C4-2B (cell line): ENCODE data around the gene RNF13.

Source experiments
- ZFX ChIP-seq: fragments of 450-650 bp; IDR thresholded peaks from 2 replicates; pipeline ENCODE4 v1.6.1; 2017
- TF ChIP-seq, protein P1 (sequence below): fragments of 450-650 bp; conservative IDR thresholded peaks from 2 replicates; pipeline ENCODE4 v1.5.1; 2017; ENCODE audit warnings: mild to moderate bottlenecking

DNA sequence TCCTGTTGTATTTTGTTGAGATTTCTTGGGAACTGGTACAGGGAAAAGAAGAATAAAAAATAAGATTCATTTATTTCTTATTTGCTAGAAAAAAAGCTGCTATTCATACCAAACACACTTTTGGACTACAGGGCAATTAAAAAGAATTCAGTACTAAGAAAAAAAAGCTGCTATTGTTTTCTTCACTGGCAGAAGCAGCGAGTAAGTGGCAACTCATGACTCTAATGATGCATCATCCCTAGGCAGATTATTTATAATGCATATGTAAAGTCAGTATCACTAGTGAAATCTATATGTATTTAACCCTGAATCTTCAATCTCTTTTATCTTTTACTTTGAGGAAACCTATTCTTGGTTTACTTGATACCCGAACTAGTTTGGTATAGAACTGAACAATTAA, 142.4 kb downstream of the RNF13 start:
- TF ChIP-seq, protein P1, sequence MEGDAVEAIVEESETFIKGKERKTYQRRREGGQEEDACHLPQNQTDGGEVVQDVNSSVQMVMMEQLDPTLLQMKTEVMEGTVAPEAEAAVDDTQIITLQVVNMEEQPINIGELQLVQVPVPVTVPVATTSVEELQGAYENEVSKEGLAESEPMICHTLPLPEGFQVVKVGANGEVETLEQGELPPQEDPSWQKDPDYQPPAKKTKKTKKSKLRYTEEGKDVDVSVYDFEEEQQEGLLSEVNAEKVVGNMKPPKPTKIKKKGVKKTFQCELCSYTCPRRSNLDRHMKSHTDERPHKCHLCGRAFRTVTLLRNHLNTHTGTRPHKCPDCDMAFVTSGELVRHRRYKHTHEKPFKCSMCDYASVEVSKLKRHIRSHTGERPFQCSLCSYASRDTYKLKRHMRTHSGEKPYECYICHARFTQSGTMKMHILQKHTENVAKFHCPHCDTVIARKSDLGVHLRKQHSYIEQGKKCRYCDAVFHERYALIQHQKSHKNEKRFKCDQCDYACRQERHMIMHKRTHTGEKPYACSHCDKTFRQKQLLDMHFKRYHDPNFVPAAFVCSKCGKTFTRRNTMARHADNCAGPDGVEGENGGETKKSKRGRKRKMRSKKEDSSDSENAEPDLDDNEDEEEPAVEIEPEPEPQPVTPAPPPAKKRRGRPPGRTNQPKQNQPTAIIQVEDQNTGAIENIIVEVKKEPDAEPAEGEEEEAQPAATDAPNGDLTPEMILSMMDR = no peak
- TF ChIP-seq ZFX = no peak
